ENCODE data around the gene TENT4A. TPM values are rescaled to one million over a fixed set of nuclear protein-coding genes. Genes with fewer than 3 reads are reported as not detected.

Gene TENT4A
- total RNA-seq, 6 donors from 2014 or later: 19.7 to 44.0 (median 27.3) TPM

- H3K36me3 ChIP-seq: peaks cover 32 to 86% (median 68%) of the 10 kb centered on the region in 4 donors
- no peaks in the 10 kb centered on the region for H3K4me1 ChIP-seq
- WGBS, 2 donors: 95 to 98% methylated on average over 16 to 29 of the region's 29 CpGs
- no peak for TF ChIP-seq POLR2A (IDR thresholded peaks at IDR 0.05)
- no peak for TF ChIP-seq POLR2AphosphoS5 (IDR thresholded peaks at IDR 0.05)
- TF ChIP-seq EP300 (IDR thresholded peaks at IDR 0.05): no peak
- H3K9me3 ChIP-seq: no peaks in the 10 kb centered on the region
- no peak overlapping the region for H3K4me3 ChIP-seq
- DNase-seq: peak in 1 of 2 donors; percentile 77
- H3K27ac ChIP-seq: no peak overlapping the region
- no peak for ATAC-seq (ENCODE audit: low FRiP score in 2 of 2)
- H3K27me3 ChIP-seq: no peaks in the 10 kb centered on the region
Measured at GRCh38 chr5:6754766-6755165, 41.5 kb downstream of the TENT4A start.

- H3K4me3 ChIP-seq: no peak overlapping the region
- ATAC-seq (ENCODE audit: low FRiP score in 2 of 2): no peak
- no peaks in the 10 kb centered on the region for H3K4me1 ChIP-seq
- no peaks in the 10 kb centered on the region for H3K27me3 ChIP-seq
- no peak for DNase-seq
- H3K9me3 ChIP-seq: no peaks in the 10 kb centered on the region
- WGBS, 2 donors: 84 to 85% methylated on average over 12 of the region's 12 CpGs
- no peak overlapping the region for H3K27ac ChIP-seq
- TF ChIP-seq POLR2AphosphoS5 (IDR thresholded peaks at IDR 0.05): no peak
- no peak for TF ChIP-seq CTCF (IDR thresholded peaks at IDR 0.05)
- TF ChIP-seq POLR2A (IDR thresholded peaks at IDR 0.05): no peak
- no peak for TF ChIP-seq EP300 (IDR thresholded peaks at IDR 0.05)
- peaks cover 32 to 81% (median 64%) of the 10 kb centered on the region in 4 donors for H3K36me3 ChIP-seq
Measured at GRCh38 chr5:6755519-6755918, 42.3 kb downstream of the TENT4A start.

GRCh38 chr5:6755941-6756340 lies 42.7 kb downstream of the TENT4A start:
- Histone ChIP-seq H3K27ac (no peak overlapping the region), H3K27me3 (no peaks in the 10 kb centered on the region), H3K9me3 (no peaks in the 10 kb centered on the region), H3K4me3 (no peak overlapping the region), H3K36me3 (peaks cover 30 to 76% (median 60%) of the 10 kb centered on the region in 4 donors), H3K4me1 (no peaks in the 10 kb centered on the region)
- WGBS, 2 donors: 93 to 97% methylated on average over 17 of the region's 17 CpGs
- peak in 1 of 2 donors; percentile 54 for DNase-seq
- ATAC-seq (ENCODE audit: low FRiP score in 2 of 2): no peak
- TF ChIP-seq CTCF (IDR thresholded peaks at IDR 0.05): no peak
- TF ChIP-seq POLR2AphosphoS5 (IDR thresholded peaks at IDR 0.05): no peak
- no peak for TF ChIP-seq POLR2A (IDR thresholded peaks at IDR 0.05)
- TF ChIP-seq EP300 (IDR thresholded peaks at IDR 0.05): no peak

GRCh38 chr5:6757414-6757969 lies 44.3 kb downstream of the TENT4A start:
- whole genome bisulfite sequencing, 2 donors: 87 to 89% methylated on average over 8 of the region's 8 CpGs
- Histone ChIP-seq H3K4me3 (no peak overlapping the region), H3K36me3 (peaks cover 17 to 61% (median 44%) of the 10 kb centered on the region in 4 donors), H3K27ac (no peak overlapping the region), H3K9me3 (no peaks in the 10 kb centered on the region), H3K27me3 (no peaks in the 10 kb centered on the region), H3K4me1 (no peaks in the 10 kb centered on the region)
- TF ChIP-seq POLR2AphosphoS5 (IDR thresholded peaks at IDR 0.05) (no peak), CTCF (IDR thresholded peaks at IDR 0.05) (no peak), EP300 (IDR thresholded peaks at IDR 0.05) (no peak), POLR2A (IDR thresholded peaks at IDR 0.05) (no peak)
- DNase-seq: no peak
- ATAC-seq (ENCODE audit: low FRiP score in 2 of 2): no peak

GRCh38 chr5:6758236-6758635 lies 45.0 kb downstream of the TENT4A start:
- ATAC-seq (ENCODE audit: low FRiP score in 2 of 2) (peak in 1 of 2 donors; percentile 21), DNase-seq (no peak)
- Histone ChIP-seq H3K36me3 (peaks cover 17 to 54% (median 38%) of the 10 kb centered on the region in 4 donors), H3K27me3 (no peaks in the 10 kb centered on the region), H3K4me1 (no peaks in the 10 kb centered on the region), H3K27ac (no peak overlapping the region), H3K4me3 (no peak overlapping the region), H3K9me3 (no peaks in the 10 kb centered on the region)
- 92 to 95% methylated on average over 5 to 6 of the region's 6 CpGs for WGBS, 2 donors
- TF ChIP-seq EP300 (IDR thresholded peaks at IDR 0.05) (no peak), POLR2A (IDR thresholded peaks at IDR 0.05) (no peak), POLR2AphosphoS5 (IDR thresholded peaks at IDR 0.05) (no peak), CTCF (IDR thresholded peaks at IDR 0.05) (no peak)

Measured in upper lobe of left lung (tissue), 6 donors.